Glutamatergic neuron (in vitro differentiated cells): ENCODE measurements around the gene XRCC5. TPM values are rescaled to one million over a fixed set of nuclear protein-coding genes. Genes with fewer than 3 reads are reported as not detected.

ENCODE experiments used
- DNase-seq: peaks from one replicate; pipeline ENCODE4 v3.0.0; 2022
- H3K27ac Mint-ChIP-seq: one replicate; pipeline ENCODE4 v1.8.0; 2020; ENCODE audit warnings: mild to moderate bottlenecking, mixed read lengths, inconsistent platforms; ENCODE audit not compliant: unreplicated experiment
- H3K27me3 Mint-ChIP-seq: one replicate; pipeline ENCODE4 v1.8.0; 2020; ENCODE audit warnings: mild to moderate bottlenecking, moderate library complexity, mixed read lengths, inconsistent platforms; ENCODE audit not compliant: unreplicated experiment
- H3K36me3 Mint-ChIP-seq: one replicate; pipeline ENCODE4 v1.8.0; 2020; ENCODE audit warnings: mild to moderate bottlenecking, mixed read lengths, inconsistent platforms; ENCODE audit not compliant: unreplicated experiment
- H3K4me1 Mint-ChIP-seq: one replicate; pipeline ENCODE4 v1.8.0; 2020; ENCODE audit warnings: mild to moderate bottlenecking, low read depth, mixed read lengths, inconsistent platforms; ENCODE audit not compliant: unreplicated experiment
- H3K4me3 Mint-ChIP-seq: one replicate; pipeline ENCODE4 v1.8.0; 2020; ENCODE audit warnings: mild to moderate bottlenecking, mixed read lengths, inconsistent platforms; ENCODE audit not compliant: unreplicated experiment
- H3K9me3 Mint-ChIP-seq: one replicate; pipeline ENCODE4 v1.8.0; 2020; ENCODE audit warnings: mild to moderate bottlenecking, moderate library complexity, mixed read lengths, inconsistent platforms; ENCODE audit not compliant: unreplicated experiment
- total RNA-seq: library from RNA; stranded (reverse); fragmentation: NEBNext Ultra II Directional; extraction: Animal tissue kit (Norgen Biotek cat#: 25700); gene quantifications from one replicate; pipeline ENCODE4 v1.2.1, GENCODE V29; 2021; ENCODE audit not compliant: unreplicated experiment
- TF ChIP-seq, protein P1 (sequence below): fragments of 200-600 bp; sonication (generic); IDR thresholded peaks from one replicate; pipeline ENCODE4 v1.5.0; 2021; ENCODE audit not compliant: partially characterized antibody, unreplicated experiment

The XRCC5 gene
- total RNA-seq, 1 donor from 2014 or later, result 254 TPM

- TF ChIP-seq, protein P1, sequence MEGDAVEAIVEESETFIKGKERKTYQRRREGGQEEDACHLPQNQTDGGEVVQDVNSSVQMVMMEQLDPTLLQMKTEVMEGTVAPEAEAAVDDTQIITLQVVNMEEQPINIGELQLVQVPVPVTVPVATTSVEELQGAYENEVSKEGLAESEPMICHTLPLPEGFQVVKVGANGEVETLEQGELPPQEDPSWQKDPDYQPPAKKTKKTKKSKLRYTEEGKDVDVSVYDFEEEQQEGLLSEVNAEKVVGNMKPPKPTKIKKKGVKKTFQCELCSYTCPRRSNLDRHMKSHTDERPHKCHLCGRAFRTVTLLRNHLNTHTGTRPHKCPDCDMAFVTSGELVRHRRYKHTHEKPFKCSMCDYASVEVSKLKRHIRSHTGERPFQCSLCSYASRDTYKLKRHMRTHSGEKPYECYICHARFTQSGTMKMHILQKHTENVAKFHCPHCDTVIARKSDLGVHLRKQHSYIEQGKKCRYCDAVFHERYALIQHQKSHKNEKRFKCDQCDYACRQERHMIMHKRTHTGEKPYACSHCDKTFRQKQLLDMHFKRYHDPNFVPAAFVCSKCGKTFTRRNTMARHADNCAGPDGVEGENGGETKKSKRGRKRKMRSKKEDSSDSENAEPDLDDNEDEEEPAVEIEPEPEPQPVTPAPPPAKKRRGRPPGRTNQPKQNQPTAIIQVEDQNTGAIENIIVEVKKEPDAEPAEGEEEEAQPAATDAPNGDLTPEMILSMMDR, result no peak
- Mint-ChIP-seq H3K4me1 (no peaks in the 10 kb centered on the region), H3K9me3 (peaks cover 1% of the 10 kb centered on the region), H3K27me3 (peaks cover 2% of the 10 kb centered on the region), H3K4me3 (no peak overlapping the region), H3K36me3 (no peaks in the 10 kb centered on the region), H3K27ac (no peak overlapping the region)
- no peak for DNase-seq
Observed at GRCh38 chr2:216164576-216164975, 55.4 kb downstream of the XRCC5 start.

DNA sequence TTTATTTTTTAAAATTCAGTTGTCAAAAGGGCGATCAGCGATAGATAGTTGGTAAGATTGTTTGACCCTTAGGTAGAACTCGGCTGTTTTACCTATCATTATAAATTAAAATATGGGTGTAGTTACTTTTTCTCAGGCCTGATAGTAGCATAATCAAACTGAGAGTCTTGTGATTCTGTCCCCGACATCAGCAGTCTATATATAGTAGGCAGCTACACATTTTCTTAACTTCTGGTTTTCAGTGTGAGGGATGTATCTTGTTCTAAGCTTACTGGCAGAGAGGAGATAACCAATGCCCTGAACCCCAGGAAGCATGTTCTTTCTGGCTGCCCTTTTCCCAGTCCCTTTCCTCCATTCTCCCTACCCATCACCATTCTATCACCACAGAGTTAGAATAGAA lies 56.6 kb downstream of the XRCC5 start:
- DNase-seq, result no peak
- TF ChIP-seq, protein P1, result no peak
- Mint-ChIP-seq H3K9me3 (peaks cover 1% of the 10 kb centered on the region), H3K27ac (no peak overlapping the region), H3K27me3 (peaks cover 2% of the 10 kb centered on the region), H3K36me3 (no peaks in the 10 kb centered on the region), H3K4me3 (no peak overlapping the region), H3K4me1 (peaks cover 5% of the 10 kb centered on the region)

DNA sequence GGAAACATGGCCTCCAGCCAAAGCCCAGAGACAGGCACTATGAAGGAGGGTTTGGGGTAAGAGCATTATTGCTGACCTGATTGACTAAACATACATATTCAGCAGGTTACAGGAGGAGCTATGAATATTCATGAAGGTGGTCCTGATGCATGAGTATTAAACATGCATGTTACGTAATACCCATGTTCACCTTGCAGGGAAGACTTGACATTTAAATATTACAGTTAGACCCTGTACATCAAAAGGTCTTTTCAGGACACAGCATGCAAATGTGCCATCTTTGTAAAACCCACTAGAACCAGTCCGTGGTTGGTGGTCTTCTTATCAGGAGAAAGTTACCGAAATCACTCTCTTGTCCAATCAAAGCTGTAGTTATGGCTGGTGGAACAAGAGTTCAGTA lies 59.9 kb downstream of the XRCC5 start:
- H3K36me3 Mint-ChIP-seq, result no peaks in the 10 kb centered on the region
- peaks cover 15% of the 10 kb centered on the region for H3K4me1 Mint-ChIP-seq
- TF ChIP-seq, protein P1, result no peak
- no peak overlapping the region for H3K4me3 Mint-ChIP-seq
- peak overlapping the region; percentile 50 for H3K27ac Mint-ChIP-seq
- H3K9me3 Mint-ChIP-seq, result peaks cover 1% of the 10 kb centered on the region
- peaks cover 2% of the 10 kb centered on the region for H3K27me3 Mint-ChIP-seq
- DNase-seq, result no peak

DNA sequence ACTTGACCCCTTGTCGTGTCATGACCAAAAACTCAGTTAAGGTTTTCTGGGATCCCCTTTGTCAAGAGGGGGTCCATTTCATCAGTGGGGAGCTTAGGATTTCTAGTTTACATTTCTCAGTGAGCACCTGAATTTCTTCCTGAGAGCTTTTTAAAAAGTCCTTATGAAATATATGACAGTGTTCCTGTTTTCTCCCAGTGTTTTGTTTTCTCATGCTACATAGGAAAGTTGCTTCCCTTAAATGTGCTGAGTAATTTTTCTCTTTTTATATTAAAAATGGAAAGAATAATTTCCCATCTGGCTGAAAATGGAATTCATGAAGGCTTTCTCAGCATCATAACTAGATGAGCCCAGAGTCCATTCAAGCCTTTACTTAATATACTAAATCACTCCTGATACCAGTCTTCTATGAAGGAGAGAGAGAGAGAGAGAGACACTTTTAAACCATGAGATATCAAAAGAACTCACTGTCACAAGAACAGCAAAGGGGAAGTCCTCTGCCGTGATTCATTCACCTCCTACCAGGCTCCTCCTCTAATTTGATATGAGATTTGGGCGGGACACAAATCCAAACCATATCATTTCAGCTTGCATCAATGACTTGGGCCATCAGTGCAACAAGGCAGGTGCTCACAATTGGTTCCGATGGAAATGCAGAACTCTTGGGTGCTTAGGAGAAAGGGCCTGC lies 61.1 kb downstream of the XRCC5 start:
- Mint-ChIP-seq H3K27me3 (peaks cover 3% of the 10 kb centered on the region), H3K36me3 (peaks cover 6% of the 10 kb centered on the region), H3K27ac (peak overlapping the region; percentile 40), H3K4me3 (no peak overlapping the region), H3K4me1 (peaks cover 15% of the 10 kb centered on the region), H3K9me3 (peaks cover 7% of the 10 kb centered on the region)
- TF ChIP-seq, protein P1, result no peak
- DNase-seq, result no peak

GRCh38 chr2:216171011-216171410 lies 61.9 kb downstream of the XRCC5 start:
- DNase-seq, result no peak
- H3K36me3 Mint-ChIP-seq, result peaks cover 8% of the 10 kb centered on the region
- H3K27me3 Mint-ChIP-seq, result peaks cover 3% of the 10 kb centered on the region
- no peak overlapping the region for H3K4me3 Mint-ChIP-seq
- peak overlapping the region; percentile 40 for H3K27ac Mint-ChIP-seq
- TF ChIP-seq, protein P1, result no peak
- H3K4me1 Mint-ChIP-seq, result peaks cover 15% of the 10 kb centered on the region
- peaks cover 7% of the 10 kb centered on the region for H3K9me3 Mint-ChIP-seq
